ENCODE results near the gene STEAP4. TPM values are rescaled to one million over a fixed set of nuclear protein-coding genes. Genes with fewer than 3 reads are reported as not detected.
A peak's percentile ranks its signal among the peaks of the same experiment; 100 is the strongest.

STEAP4 gene
- total and polyA plus RNA-seq, 2 experiments from 2014 or later = 0.06 TPM; not detected in 1

DNA sequence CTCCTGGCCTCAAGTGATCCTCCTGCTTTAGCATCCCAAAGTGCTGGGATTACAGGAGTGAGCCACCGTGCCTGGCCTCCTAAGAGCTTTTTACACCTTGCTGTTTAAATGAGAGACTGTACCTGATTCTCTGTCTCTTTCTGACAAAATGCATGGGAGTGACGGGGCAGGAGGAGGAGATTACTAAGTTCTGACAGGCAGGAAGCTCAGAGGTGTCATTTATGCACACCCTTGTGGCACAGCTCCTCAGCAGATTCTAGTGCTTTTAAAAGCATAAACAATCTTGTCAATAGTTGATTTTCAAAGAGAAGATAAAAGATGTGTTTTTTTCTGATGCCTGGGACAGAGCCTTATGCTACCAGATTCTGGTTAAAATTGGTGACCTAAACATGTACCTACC is 39.7 kb upstream of the STEAP4 start:
- H3K27me3 ChIP-seq (ENCODE audit: insufficient read depth) = no peaks in the 10 kb centered on the region
- H3K36me3 Mint-ChIP-seq (ENCODE audit: low read depth) = no peaks in the 10 kb centered on the region
- H3K36me3 ChIP-seq (ENCODE audit: insufficient read depth) = no peaks in the 10 kb centered on the region
- no peaks in the 10 kb centered on the region for H3F3A ChIP-seq (replicated peaks; ENCODE audit: low read depth)
- H3K9me3 Mint-ChIP-seq = no peaks in the 10 kb centered on the region
- H4K20me1 ChIP-seq (replicated peaks; ENCODE audit: insufficient read depth) = no peaks in the 10 kb centered on the region
- DNase-seq (ENCODE audit: low spot score) = no peak
- no peak overlapping the region for H3K4me3 ChIP-seq
- H3K27ac ChIP-seq (ENCODE audit: low read depth) = no peak overlapping the region
- peaks cover 25% of the 10 kb centered on the region for H3K4me1 Mint-ChIP-seq
- TF ChIP-seq, protein P1, sequence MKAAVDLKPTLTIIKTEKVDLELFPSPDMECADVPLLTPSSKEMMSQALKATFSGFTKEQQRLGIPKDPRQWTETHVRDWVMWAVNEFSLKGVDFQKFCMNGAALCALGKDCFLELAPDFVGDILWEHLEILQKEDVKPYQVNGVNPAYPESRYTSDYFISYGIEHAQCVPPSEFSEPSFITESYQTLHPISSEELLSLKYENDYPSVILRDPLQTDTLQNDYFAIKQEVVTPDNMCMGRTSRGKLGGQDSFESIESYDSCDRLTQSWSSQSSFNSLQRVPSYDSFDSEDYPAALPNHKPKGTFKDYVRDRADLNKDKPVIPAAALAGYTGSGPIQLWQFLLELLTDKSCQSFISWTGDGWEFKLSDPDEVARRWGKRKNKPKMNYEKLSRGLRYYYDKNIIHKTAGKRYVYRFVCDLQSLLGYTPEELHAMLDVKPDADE (IDR thresholded peaks at IDR 0.05) = no peak
- TF ChIP-seq, protein P2, sequence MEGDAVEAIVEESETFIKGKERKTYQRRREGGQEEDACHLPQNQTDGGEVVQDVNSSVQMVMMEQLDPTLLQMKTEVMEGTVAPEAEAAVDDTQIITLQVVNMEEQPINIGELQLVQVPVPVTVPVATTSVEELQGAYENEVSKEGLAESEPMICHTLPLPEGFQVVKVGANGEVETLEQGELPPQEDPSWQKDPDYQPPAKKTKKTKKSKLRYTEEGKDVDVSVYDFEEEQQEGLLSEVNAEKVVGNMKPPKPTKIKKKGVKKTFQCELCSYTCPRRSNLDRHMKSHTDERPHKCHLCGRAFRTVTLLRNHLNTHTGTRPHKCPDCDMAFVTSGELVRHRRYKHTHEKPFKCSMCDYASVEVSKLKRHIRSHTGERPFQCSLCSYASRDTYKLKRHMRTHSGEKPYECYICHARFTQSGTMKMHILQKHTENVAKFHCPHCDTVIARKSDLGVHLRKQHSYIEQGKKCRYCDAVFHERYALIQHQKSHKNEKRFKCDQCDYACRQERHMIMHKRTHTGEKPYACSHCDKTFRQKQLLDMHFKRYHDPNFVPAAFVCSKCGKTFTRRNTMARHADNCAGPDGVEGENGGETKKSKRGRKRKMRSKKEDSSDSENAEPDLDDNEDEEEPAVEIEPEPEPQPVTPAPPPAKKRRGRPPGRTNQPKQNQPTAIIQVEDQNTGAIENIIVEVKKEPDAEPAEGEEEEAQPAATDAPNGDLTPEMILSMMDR (conservative IDR thresholded peaks at IDR 0.05; ENCODE audit: low read depth in 2 of 2) = no peak
- TF ChIP-seq POLR2AphosphoS5 (IDR thresholded peaks at IDR 0.05; ENCODE audit: low read depth) = no peak
- TF ChIP-seq NANOG (IDR thresholded peaks at IDR 0.05; ENCODE audit: borderline replicate concordance) = no peak
- TF ChIP-seq STAT1 (IDR thresholded peaks at IDR 0.05; ENCODE audit: unreplicated experiment) = no peak
- TF ChIP-seq ZNF331 (CRISPR knock-in tag; IDR thresholded peaks at IDR 0.05; ENCODE audit: low read depth) = no peak
- TF ChIP-seq EZH2phosphoT487 (IDR thresholded peaks at IDR 0.05; ENCODE audit: unreplicated experiment) = no peak
- TF ChIP-seq EZH2 (IDR thresholded peaks at IDR 0.05; ENCODE audit: low read depth, unreplicated experiment) = no peak
- TF ChIP-seq JUNB (IDR thresholded peaks at IDR 0.05; ENCODE audit: unreplicated experiment) = no peak
- TF ChIP-seq CREB1 (CRISPR knock-in tag; IDR thresholded peaks at IDR 0.05; ENCODE audit: low read depth) = no peak
- TF ChIP-seq, protein P3, sequence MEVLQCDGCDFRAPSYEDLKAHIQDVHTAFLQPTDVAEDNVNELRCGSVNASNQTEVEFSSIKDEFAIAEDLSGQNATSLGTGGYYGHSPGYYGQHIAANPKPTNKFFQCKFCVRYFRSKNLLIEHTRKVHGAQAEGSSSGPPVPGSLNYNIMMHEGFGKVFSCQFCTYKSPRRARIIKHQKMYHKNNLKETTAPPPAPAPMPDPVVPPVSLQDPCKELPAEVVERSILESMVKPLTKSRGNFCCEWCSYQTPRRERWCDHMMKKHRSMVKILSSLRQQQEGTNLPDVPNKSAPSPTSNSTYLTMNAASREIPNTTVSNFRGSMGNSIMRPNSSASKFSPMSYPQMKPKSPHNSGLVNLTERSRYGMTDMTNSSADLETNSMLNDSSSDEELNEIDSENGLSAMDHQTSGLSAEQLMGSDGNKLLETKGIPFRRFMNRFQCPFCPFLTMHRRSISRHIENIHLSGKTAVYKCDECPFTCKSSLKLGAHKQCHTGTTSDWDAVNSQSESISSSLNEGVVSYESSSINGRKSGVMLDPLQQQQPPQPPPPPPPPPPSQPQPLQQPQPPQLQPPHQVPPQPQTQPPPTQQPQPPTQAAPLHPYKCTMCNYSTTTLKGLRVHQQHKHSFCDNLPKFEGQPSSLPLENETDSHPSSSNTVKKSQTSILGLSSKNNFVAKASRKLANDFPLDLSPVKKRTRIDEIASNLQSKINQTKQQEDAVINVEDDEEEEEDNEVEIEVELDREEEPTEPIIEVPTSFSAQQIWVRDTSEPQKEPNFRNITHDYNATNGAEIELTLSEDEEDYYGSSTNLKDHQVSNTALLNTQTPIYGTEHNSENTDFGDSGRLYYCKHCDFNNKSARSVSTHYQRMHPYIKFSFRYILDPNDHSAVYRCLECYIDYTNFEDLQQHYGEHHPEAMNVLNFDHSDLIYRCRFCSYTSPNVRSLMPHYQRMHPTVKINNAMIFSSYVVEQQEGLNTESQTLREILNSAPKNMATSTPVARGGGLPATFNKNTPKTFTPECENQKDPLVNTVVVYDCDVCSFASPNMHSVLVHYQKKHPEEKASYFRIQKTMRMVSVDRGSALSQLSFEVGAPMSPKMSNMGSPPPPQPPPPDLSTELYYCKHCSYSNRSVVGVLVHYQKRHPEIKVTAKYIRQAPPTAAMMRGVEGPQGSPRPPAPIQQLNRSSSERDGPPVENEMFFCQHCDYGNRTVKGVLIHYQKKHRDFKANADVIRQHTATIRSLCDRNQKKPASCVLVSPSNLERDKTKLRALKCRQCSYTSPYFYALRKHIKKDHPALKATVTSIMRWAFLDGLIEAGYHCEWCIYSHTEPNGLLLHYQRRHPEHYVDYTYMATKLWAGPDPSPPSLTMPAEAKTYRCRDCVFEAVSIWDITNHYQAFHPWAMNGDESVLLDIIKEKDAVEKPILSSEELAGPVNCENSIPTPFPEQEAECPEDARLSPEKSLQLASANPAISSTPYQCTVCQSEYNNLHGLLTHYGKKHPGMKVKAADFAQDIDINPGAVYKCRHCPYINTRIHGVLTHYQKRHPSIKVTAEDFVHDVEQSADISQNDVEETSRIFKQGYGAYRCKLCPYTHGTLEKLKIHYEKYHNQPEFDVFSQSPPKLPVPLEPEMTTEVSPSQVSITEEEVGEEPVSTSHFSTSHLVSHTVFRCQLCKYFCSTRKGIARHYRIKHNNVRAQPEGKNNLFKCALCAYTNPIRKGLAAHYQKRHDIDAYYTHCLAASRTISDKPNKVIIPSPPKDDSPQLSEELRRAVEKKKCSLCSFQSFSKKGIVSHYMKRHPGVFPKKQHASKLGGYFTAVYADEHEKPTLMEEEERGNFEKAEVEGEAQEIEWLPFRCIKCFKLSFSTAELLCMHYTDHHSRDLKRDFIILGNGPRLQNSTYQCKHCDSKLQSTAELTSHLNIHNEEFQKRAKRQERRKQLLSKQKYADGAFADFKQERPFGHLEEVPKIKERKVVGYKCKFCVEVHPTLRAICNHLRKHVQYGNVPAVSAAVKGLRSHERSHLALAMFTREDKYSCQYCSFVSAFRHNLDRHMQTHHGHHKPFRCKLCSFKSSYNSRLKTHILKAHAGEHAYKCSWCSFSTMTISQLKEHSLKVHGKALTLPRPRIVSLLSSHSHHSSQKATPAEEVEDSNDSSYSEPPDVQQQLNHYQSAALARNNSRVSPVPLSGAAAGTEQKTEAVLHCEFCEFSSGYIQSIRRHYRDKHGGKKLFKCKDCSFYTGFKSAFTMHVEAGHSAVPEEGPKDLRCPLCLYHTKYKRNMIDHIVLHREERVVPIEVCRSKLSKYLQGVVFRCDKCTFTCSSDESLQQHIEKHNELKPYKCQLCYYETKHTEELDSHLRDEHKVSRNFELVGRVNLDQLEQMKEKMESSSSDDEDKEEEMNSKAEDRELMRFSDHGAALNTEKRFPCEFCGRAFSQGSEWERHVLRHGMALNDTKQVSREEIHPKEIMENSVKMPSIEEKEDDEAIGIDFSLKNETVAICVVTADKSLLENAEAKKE (CRISPR knock-in tag; IDR thresholded peaks at IDR 0.05) = no peak
- TF ChIP-seq ZNF114 (CRISPR knock-in tag; IDR thresholded peaks at IDR 0.05) = no peak
- TF ChIP-seq, protein P4, sequence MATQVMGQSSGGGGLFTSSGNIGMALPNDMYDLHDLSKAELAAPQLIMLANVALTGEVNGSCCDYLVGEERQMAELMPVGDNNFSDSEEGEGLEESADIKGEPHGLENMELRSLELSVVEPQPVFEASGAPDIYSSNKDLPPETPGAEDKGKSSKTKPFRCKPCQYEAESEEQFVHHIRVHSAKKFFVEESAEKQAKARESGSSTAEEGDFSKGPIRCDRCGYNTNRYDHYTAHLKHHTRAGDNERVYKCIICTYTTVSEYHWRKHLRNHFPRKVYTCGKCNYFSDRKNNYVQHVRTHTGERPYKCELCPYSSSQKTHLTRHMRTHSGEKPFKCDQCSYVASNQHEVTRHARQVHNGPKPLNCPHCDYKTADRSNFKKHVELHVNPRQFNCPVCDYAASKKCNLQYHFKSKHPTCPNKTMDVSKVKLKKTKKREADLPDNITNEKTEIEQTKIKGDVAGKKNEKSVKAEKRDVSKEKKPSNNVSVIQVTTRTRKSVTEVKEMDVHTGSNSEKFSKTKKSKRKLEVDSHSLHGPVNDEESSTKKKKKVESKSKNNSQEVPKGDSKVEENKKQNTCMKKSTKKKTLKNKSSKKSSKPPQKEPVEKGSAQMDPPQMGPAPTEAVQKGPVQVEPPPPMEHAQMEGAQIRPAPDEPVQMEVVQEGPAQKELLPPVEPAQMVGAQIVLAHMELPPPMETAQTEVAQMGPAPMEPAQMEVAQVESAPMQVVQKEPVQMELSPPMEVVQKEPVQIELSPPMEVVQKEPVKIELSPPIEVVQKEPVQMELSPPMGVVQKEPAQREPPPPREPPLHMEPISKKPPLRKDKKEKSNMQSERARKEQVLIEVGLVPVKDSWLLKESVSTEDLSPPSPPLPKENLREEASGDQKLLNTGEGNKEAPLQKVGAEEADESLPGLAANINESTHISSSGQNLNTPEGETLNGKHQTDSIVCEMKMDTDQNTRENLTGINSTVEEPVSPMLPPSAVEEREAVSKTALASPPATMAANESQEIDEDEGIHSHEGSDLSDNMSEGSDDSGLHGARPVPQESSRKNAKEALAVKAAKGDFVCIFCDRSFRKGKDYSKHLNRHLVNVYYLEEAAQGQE (IDR thresholded peaks at IDR 0.05; ENCODE audit: unreplicated experiment) = no peak
- H3K79me2 ChIP-seq (replicated peaks; ENCODE audit: insufficient read depth) = no peaks in the 10 kb centered on the region
- H2AFZ ChIP-seq = no peak overlapping the region; the same call in 1 of the 2 replicates
- H3K4me1 ChIP-seq (ENCODE audit: insufficient read depth) = peaks cover 23% of the 10 kb centered on the region
- H3K27ac Mint-ChIP-seq = peak overlapping the region; percentile 75; the same call in 1 of the 2 replicates
- peak overlapping the region; percentile 36 for H3K4me2 ChIP-seq
- no peak overlapping the region for H3K4me3 Mint-ChIP-seq
- no peak for ATAC-seq
- H3K27me3 Mint-ChIP-seq (ENCODE audit: insufficient read depth, low read depth, poor library complexity) = no peaks in the 10 kb centered on the region
- H3K9me2 ChIP-seq (ENCODE audit: insufficient read depth) = no peaks in the 10 kb centered on the region

Measured in GM23338 (cell line).